Lung (tissue), 12 donors: Measurements from ENCODE around the gene RNF19B. TPM values are rescaled to one million over a fixed set of nuclear protein-coding genes. Genes with fewer than 3 reads are reported as not detected.
A peak's percentile ranks its signal among the peaks of the same experiment; 100 is the strongest.

Experiments used
- ATAC-seq: fragments of 200-7000 bp; cut with Tn5 transposase; one replicate; pipeline ENCODE4 v1.9.1; 2020; ENCODE audit warnings: moderate number of reproducible peaks; ENCODE audit not compliant: insufficient read depth, low FRiP score
- DNase-seq, 3 donors: peaks; one replicate each; pipeline ENCODE4 v3.0.0-alpha.2; 2013 to 2017
- H3K27ac ChIP-seq, 2 donors: one replicate each; pipeline ENCODE4 v1.5.1; 2013; ENCODE audit warnings: mild to moderate bottlenecking in 2 of 2, moderate library complexity in 2 of 2, control low read depth in 1 of 2, inconsistent platforms in 1 of 2, low read depth in 1 of 2, low read length in 1 of 2
- H3K27me3 ChIP-seq, 3 donors: one replicate each; pipeline ENCODE4 v1.5.1; 2013; ENCODE audit warnings: low read length in 2 of 3; ENCODE audit not compliant: control insufficient read depth in 3 of 3, insufficient read depth in 3 of 3
- H3K36me3 ChIP-seq, 4 donors: one replicate each; pipeline ENCODE4 v1.5.1; 2013; ENCODE audit warnings: low read length in 4 of 4, mild to moderate bottlenecking in 1 of 4, moderate library complexity in 1 of 4; ENCODE audit not compliant: control insufficient read depth in 4 of 4, insufficient read depth in 4 of 4
- H3K4me1 ChIP-seq, 5 donors: one replicate each; pipeline ENCODE4 v1.5.1; 2013; ENCODE audit warnings: low read length in 5 of 5, mild to moderate bottlenecking in 2 of 5, moderate library complexity in 1 of 5; ENCODE audit not compliant: control insufficient read depth in 5 of 5, insufficient read depth in 5 of 5
- H3K4me3 ChIP-seq: one replicate; pipeline ENCODE4 v1.5.1; 2013; ENCODE audit warnings: mild to moderate bottlenecking, control low read depth, moderate library complexity
- H3K9ac ChIP-seq, 2 donors: one replicate each; pipeline ENCODE4 v1.5.1; 2013; ENCODE audit warnings: low read length in 2 of 2, control low read depth in 1 of 2; ENCODE audit not compliant: insufficient read depth in 1 of 2
- H3K9me3 ChIP-seq, 4 donors: one replicate each; pipeline ENCODE4 v1.5.1; 2013; ENCODE audit warnings: low read length in 3 of 4, mild to moderate bottlenecking in 1 of 4, moderate library complexity in 1 of 4; ENCODE audit not compliant: control insufficient read depth in 4 of 4, insufficient read depth in 3 of 4
- WGBS, 2 donors: extraction: QIAGEN DNeasy Blood & Tissue Kit; methylation state at CpG; one replicate each; pipeline ENCODE4 v1.1.7; 2013; 5-methylcytosine and 5-hydroxymethylcytosine counted together
- polyA plus RNA-seq, 2 donors: library from polyadenylated mRNA; stranded (reverse); fragments of 200-250 nt; gene quantifications; one replicate each; pipeline ENCODE4 v1.2.1, GENCODE V29; 2013
- total RNA-seq, 2 donors: library from RNA; depleted of rRNA in 1 of 2; stranded (reverse); fragments of >200 nt in 1 of 2; gene quantifications; one replicate each; pipeline ENCODE4 v1.2.1, GENCODE V29; 2014 to 2021
- TF ChIP-seq, protein P1 (sequence below): IDR thresholded peaks from 2 replicates; pipeline ENCODE4 v1.5.1; 2012; ENCODE audit warnings: mild to moderate bottlenecking; ENCODE audit errors: control extremely low read depth, extremely low read depth
- donor health status: control.
- donor health status: control.
- donor health status: Bipolar disorder and iron deficiency.
- donor health status: healthy.
- donor health status: DM: yes; HTN: yes; CAD: no.

The RNF19B gene
- total and polyA plus RNA-seq, 4 donors: 5.1 to 65.9 (median 26.8) TPM

DNA sequence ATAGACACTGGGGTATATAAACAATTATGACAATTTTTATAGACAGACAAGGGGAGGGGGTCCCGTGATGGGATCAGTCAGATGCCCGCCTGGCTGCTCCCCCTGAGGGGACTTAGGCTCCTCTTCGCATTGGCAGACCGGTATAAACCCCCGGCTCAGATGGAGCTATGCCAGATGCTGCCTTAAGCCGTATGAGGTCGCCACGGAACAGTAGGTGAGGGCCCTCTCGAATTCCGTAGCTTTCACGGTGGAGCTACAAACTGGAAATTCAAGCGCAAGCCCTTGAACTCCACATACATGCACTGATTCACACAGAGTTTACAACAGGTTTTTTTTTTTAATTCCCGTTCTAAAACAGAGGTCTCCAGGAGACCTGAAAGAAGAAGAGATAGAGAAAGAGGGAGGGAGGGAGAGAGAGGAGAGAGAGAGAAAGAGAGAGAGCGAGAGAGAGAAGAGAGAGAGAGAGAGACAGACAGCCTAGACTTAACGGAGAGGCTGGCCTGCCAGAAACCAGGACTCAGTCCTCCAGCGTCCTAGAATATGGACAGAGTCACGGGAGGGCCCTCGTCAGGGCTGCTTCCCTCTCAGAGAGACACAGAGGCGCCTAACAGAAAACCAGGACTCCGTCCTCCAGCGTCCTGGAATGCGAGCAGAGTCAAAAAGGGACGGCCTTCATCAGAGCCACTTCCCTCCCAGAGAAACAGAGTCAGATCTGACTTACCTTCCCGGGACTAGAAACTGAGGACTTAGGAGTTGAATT lies 39.0 kb downstream of the RNF19B start:
- Histone ChIP-seq H3K27me3 (peaks cover 0 to 6% (median 0%) of the 10 kb centered on the region in 3 donors), H3K27ac (no peak overlapping the region), H3K4me1 (peaks cover 0 to 16% (median 5%) of the 10 kb centered on the region in 5 donors), H3K4me3 (no peak overlapping the region), H3K36me3 (no peaks in the 10 kb centered on the region), H3K9me3 (no peaks in the 10 kb centered on the region), H3K9ac (peak overlapping the region in 1 of 2 donors; percentile 13)
- 10 to 16% methylated on average over 24 of the region's 24 CpGs for WGBS, 2 donors
- ATAC-seq (no peak), DNase-seq (peak; percentile 59 to 78 (median 73))
- TF ChIP-seq, protein P1, sequence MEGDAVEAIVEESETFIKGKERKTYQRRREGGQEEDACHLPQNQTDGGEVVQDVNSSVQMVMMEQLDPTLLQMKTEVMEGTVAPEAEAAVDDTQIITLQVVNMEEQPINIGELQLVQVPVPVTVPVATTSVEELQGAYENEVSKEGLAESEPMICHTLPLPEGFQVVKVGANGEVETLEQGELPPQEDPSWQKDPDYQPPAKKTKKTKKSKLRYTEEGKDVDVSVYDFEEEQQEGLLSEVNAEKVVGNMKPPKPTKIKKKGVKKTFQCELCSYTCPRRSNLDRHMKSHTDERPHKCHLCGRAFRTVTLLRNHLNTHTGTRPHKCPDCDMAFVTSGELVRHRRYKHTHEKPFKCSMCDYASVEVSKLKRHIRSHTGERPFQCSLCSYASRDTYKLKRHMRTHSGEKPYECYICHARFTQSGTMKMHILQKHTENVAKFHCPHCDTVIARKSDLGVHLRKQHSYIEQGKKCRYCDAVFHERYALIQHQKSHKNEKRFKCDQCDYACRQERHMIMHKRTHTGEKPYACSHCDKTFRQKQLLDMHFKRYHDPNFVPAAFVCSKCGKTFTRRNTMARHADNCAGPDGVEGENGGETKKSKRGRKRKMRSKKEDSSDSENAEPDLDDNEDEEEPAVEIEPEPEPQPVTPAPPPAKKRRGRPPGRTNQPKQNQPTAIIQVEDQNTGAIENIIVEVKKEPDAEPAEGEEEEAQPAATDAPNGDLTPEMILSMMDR: no peak

DNA sequence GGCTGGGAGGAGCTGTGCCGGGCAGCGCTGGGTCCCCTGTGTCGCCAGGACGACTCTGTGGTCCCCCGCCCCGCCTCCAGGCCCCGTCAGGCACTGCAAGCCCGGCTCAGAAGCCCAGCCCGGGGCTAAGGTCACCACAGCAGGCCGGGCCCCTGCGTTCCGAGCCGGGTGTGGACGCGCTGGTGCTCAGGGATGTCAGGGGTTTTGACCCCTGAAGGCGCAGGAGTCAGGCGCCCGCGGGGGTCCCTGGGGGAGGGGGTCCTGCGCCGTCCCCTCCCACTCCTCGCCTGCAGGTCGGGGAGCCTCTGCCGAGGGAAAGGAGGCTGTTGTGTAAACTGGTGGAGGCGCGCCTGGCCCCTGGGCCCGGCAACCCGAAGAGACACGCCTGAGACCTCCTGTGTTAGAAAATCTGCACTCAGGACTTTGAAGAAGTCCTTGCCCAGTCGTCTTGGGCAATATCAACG lies 39.7 kb downstream of the RNF19B start:
- H3K9ac ChIP-seq: no peak overlapping the region
- ATAC-seq (no peak), DNase-seq (peak in 1 of 3 donors; percentile 33)
- H3K4me1 ChIP-seq: peaks cover 0 to 16% (median 5%) of the 10 kb centered on the region in 5 donors
- H3K27ac ChIP-seq: no peak overlapping the region
- no peaks in the 10 kb centered on the region for H3K36me3 ChIP-seq
- no peak overlapping the region for H3K4me3 ChIP-seq
- WGBS, 2 donors: 4 to 13% methylated on average over 26 to 31 of the region's 31 CpGs
- peaks cover 0 to 6% (median 0%) of the 10 kb centered on the region in 3 donors for H3K27me3 ChIP-seq
- TF ChIP-seq, protein P1: no peak
- H3K9me3 ChIP-seq: no peaks in the 10 kb centered on the region

DNA sequence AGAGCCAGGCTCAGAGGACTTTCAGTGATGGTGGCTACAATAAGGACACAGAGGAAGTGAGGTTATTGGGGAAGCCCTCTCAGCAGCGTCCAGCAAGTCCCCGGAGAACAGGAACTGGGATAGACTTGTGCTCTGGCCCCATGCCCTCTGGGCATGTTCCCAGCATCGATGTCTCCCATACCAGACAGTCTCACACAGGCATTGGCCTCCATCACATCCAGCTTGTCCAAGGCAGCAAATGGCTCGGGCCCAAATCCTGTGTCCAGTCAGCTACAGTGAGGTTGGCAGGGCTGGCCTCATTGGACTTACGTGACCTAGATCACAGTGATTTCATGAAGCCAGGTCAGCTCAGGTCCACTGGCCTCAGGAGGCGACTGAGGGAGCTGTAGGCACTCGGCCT lies 43.8 kb downstream of the RNF19B start:
- H3K9ac ChIP-seq: no peak overlapping the region
- no peak for ATAC-seq
- H3K27ac ChIP-seq: no peak overlapping the region
- H3K27me3 ChIP-seq: peaks cover 0 to 6% (median 0%) of the 10 kb centered on the region in 3 donors
- no peak overlapping the region for H3K4me3 ChIP-seq
- H3K9me3 ChIP-seq: no peaks in the 10 kb centered on the region
- H3K4me1 ChIP-seq: peaks cover 0 to 12% (median 5%) of the 10 kb centered on the region in 5 donors
- H3K36me3 ChIP-seq: no peaks in the 10 kb centered on the region
- WGBS, 2 donors: 61 to 62% methylated on average over 7 of the region's 7 CpGs
- TF ChIP-seq, protein P1: no peak
- DNase-seq: no peak
